Loucy (cell line): ENCODE data around the gene MYMK.

Experiments
- H2AFZ ChIP-seq: fragments of 200-600 bp; sonication (generic); 2 replicates; pipeline ENCODE4 v1.6.0; 2016; ENCODE audit warnings: antibody characterized with exemption, mild to moderate bottlenecking, low read length, moderate library complexity
- H3F3A ChIP-seq: fragments of 200-600 bp; 2 replicates; pipeline ENCODE4 v1.6.0; 2016; ENCODE audit warnings: antibody characterized with exemption, low read depth, mild to moderate bottlenecking
- H3K27me3 ChIP-seq: fragments of 200-600 bp; sonication (generic); 2 replicates; pipeline ENCODE4 v1.6.1; 2014; ENCODE audit warnings: low read length, mild to moderate bottlenecking; ENCODE audit not compliant: insufficient read depth, poor library complexity, severe bottlenecking
- H3K36me3 ChIP-seq: fragments of 200-600 bp; sonication (generic); 2 replicates; pipeline ENCODE4 v1.6.1; 2016; ENCODE audit warnings: low read length; ENCODE audit not compliant: insufficient read depth
- H3K4me1 ChIP-seq: fragments of 200-600 bp; sonication (generic); 2 replicates; pipeline ENCODE4 v1.5.1; 2014; ENCODE audit warnings: low read length, mild to moderate bottlenecking; ENCODE audit not compliant: insufficient read depth, poor library complexity, severe bottlenecking
- H3K4me2 ChIP-seq: fragments of 200-600 bp; sonication (generic); 2 replicates; pipeline ENCODE4 v1.6.0; 2014; ENCODE audit warnings: antibody characterized with exemption, low read length, low read depth, mild to moderate bottlenecking; ENCODE audit not compliant: poor library complexity, severe bottlenecking
- H3K4me3 ChIP-seq: fragments of 200-600 bp; sonication (generic); 2 replicates; pipeline ENCODE4 v1.5.1; 2014; ENCODE audit warnings: low read length, mild to moderate bottlenecking, mixed read lengths; ENCODE audit not compliant: poor library complexity, severe bottlenecking
- H3K79me2 ChIP-seq: fragments of 200-600 bp; sonication (generic); 2 replicates; pipeline ENCODE4 v1.6.1; 2014; ENCODE audit warnings: low read length; ENCODE audit not compliant: insufficient read depth
- H3K9ac ChIP-seq: fragments of 200-600 bp; sonication (generic); 2 replicates; pipeline ENCODE4 v1.6.0; 2014; ENCODE audit warnings: mild to moderate bottlenecking, low read depth, low read length, moderate library complexity; ENCODE audit not compliant: poor library complexity, severe bottlenecking
- H3K9me2 ChIP-seq: fragments of 200-600 bp; sonication (generic); replicated peaks from 2 replicates; pipeline ENCODE4 v1.6.1; 2016; ENCODE audit warnings: low read depth, low read length, mixed read lengths
- H3K9me3 ChIP-seq: fragments of 200-600 bp; sonication (generic); 2 replicates; pipeline ENCODE4 v1.6.1; 2014; ENCODE audit warnings: mild to moderate bottlenecking, antibody characterized with exemption, low read length, low read depth; ENCODE audit not compliant: insufficient read depth
- H4K20me1 ChIP-seq: fragments of 200-600 bp; sonication (generic); 2 replicates; pipeline ENCODE4 v1.6.0; 2014; ENCODE audit warnings: antibody characterized with exemption, low read length, mild to moderate bottlenecking; ENCODE audit not compliant: insufficient read depth, poor library complexity, severe bottlenecking
- EZH2phosphoT487 ChIP-seq: fragments of 200-600 bp; IDR thresholded peaks from 2 replicates; pipeline ENCODE4 v1.6.1; 2018; ENCODE audit warnings: antibody characterized with exemption, mild to moderate bottlenecking, moderate library complexity, borderline replicate concordance
- TF ChIP-seq, protein P1 (sequence below): fragments of 200-600 bp; sonication (generic); conservative IDR thresholded peaks from 2 replicates; pipeline ENCODE4 v1.5.1; 2014; ENCODE audit warnings: mild to moderate bottlenecking, antibody characterized with exemption, low read length

The MYMK gene, protein sequence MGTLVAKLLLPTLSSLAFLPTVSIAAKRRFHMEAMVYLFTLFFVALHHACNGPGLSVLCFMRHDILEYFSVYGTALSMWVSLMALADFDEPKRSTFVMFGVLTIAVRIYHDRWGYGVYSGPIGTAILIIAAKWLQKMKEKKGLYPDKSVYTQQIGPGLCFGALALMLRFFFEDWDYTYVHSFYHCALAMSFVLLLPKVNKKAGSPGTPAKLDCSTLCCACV

DNA sequence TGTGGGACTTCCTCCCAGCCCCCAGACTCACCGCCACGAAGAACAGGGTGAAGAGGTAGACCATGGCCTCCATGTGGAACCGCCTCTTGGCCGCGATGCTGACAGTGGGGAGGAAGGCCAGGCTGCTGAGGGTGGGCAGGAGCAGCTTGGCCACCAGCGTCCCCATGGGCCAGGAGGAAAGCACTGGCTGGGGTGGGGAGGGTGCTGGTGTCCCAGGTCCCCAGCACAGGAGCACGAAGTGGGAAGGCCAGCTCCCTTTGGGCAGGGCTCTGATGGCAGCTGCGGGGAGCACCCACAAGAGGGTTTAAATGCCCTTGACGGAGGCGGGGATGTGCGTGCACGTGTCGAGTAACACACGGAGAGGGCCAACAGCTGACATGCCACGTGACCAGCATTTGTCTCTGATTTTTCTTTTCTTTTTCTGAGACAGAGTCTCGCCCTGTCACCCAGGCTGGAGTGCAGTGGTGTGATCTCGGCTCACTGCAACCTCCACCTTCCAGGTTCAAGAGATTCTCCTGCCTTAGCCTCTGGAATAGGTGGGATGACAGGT is at the start of gene MYMK:
Gene MYMK, minus strand, starts transcription at position 281 of the 550 bp plus-strand sequence. Its CDS starts 115 bp downstream, at position 166.
- Histone ChIP-seq H3F3A (no peaks in the 10 kb centered on the region), H2AFZ (no peak within 1 kb of the TSS), H3K4me2 (no peak within 1 kb of the TSS), H4K20me1 (no peaks in the 10 kb centered on the region), H3K9ac (no peak within 1 kb of the TSS), H3K4me3 (no peak within 1 kb of the TSS), H3K79me2 (no peaks in the 10 kb centered on the region), H3K27me3 (no peaks in the 10 kb centered on the region), H3K9me2 (no peaks in the 10 kb centered on the region), H3K36me3 (no peaks in the 10 kb centered on the region), H3K9me3 (no peaks in the 10 kb centered on the region), H3K4me1 (peaks cover 46% of the 10 kb centered on the region)
- TF ChIP-seq, protein P1, sequence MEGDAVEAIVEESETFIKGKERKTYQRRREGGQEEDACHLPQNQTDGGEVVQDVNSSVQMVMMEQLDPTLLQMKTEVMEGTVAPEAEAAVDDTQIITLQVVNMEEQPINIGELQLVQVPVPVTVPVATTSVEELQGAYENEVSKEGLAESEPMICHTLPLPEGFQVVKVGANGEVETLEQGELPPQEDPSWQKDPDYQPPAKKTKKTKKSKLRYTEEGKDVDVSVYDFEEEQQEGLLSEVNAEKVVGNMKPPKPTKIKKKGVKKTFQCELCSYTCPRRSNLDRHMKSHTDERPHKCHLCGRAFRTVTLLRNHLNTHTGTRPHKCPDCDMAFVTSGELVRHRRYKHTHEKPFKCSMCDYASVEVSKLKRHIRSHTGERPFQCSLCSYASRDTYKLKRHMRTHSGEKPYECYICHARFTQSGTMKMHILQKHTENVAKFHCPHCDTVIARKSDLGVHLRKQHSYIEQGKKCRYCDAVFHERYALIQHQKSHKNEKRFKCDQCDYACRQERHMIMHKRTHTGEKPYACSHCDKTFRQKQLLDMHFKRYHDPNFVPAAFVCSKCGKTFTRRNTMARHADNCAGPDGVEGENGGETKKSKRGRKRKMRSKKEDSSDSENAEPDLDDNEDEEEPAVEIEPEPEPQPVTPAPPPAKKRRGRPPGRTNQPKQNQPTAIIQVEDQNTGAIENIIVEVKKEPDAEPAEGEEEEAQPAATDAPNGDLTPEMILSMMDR: no peak
- TF ChIP-seq EZH2phosphoT487: no peak

DNA sequence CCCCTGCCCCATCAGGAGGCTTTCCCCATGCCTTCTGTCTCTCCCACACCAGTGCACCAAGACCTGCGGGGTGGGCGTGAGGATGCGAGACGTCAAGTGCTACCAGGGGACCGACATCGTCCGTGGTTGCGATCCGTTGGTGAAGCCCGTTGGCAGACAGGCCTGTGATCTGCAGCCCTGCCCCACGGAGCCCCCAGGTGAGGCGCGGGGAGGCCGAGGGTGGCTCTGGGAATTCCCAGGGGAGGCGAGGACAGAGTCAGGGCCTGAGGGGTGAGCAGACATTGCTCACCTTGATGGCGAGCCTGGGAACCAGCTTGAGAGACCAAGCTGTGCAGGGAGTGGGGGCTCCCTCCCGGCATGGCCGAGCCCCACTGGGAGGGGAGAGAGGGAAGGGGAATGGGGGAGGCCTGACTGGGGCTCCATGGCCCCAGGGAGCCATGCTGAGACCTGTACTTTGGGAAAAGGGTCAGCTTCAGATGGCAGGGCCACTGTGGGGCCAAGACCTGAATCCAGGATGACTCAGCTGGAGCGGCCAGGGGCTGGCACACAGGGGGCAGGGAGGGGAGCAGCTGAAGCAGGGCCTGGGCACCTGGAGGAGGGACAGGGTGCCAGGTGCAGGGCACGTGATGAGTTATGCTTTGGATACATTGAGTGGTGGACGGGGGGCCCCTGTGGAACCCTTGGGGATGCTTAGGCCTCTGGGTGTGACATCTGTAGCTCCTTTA is 49.2 kb upstream of the MYMK start:
- Histone ChIP-seq H3F3A (no peaks in the 10 kb centered on the region), H2AFZ (no peak overlapping the region), H3K4me2 (no peak overlapping the region), H4K20me1 (no peaks in the 10 kb centered on the region), H3K9me3 (no peaks in the 10 kb centered on the region), H3K36me3 (no peaks in the 10 kb centered on the region), H3K9me2 (no peaks in the 10 kb centered on the region), H3K79me2 (no peaks in the 10 kb centered on the region), H3K27me3 (no peaks in the 10 kb centered on the region), H3K4me3 (no peak overlapping the region), H3K9ac (no peak overlapping the region), H3K4me1 (peaks cover 22% of the 10 kb centered on the region)
- no peak for TF ChIP-seq EZH2phosphoT487
- TF ChIP-seq, protein P1: no peak

- H3K4me2 ChIP-seq: no peak overlapping the region
- H3K9ac ChIP-seq: no peak overlapping the region
- H3K4me1 ChIP-seq: peaks cover 17% of the 10 kb centered on the region
- H3K27me3 ChIP-seq: no peaks in the 10 kb centered on the region
- H3K9me2 ChIP-seq: no peaks in the 10 kb centered on the region
- no peaks in the 10 kb centered on the region for H3F3A ChIP-seq
- H3K4me3 ChIP-seq: no peak overlapping the region
- H3K36me3 ChIP-seq: no peaks in the 10 kb centered on the region
- H3K79me2 ChIP-seq: no peaks in the 10 kb centered on the region
- H4K20me1 ChIP-seq: no peaks in the 10 kb centered on the region
- no peaks in the 10 kb centered on the region for H3K9me3 ChIP-seq
- no peak for TF ChIP-seq EZH2phosphoT487
- TF ChIP-seq, protein P1: no peak
- H2AFZ ChIP-seq: no peak overlapping the region
Measured at GRCh38 chr9:133572821-133573361, 48.1 kb upstream of the MYMK start.
